Sigmoid colon (tissue), 4 donors: ENCODE data around the gene ZYG11B.

Experiments
- CTCF ChIP-seq, 4 experiments: fragments of 450-650 bp in 3 of 4; fragments of 200-600 bp in 1 of 4; IDR thresholded peaks; one replicate each; pipeline ENCODE4 v1.5.1; 2016 to 2019; ENCODE audit warnings: antibody characterized with exemption in 4 of 4, mild to moderate bottlenecking in 3 of 4, moderate library complexity in 2 of 4
- EP300 ChIP-seq, 4 donors: sonication (generic); formaldehyde crosslinking; IDR thresholded peaks; one replicate each; pipeline ENCODE4 v1.6.1; 2017; ENCODE audit warnings: antibody characterized with exemption in 4 of 4
- POLR2A ChIP-seq, 2 donors: fragments of 450-650 bp; IDR thresholded peaks; one replicate each; pipeline ENCODE4 v1.6.1; 2016; ENCODE audit warnings: antibody characterized with exemption in 2 of 2, mild to moderate bottlenecking in 2 of 2, moderate library complexity in 2 of 2
- POLR2AphosphoS5 ChIP-seq, 4 donors: sonication (generic); formaldehyde crosslinking; IDR thresholded peaks; one replicate each; pipeline ENCODE4 v1.6.1; 2017; ENCODE audit warnings: antibody characterized with exemption in 4 of 4

GRCh38 chr1:52739699-52740467 lies 13.6 kb downstream of the ZYG11B start:
- TF ChIP-seq EP300 (IDR thresholded peaks at IDR 0.05) (no peak), CTCF (IDR thresholded peaks at IDR 0.05) (no peak), POLR2A (IDR thresholded peaks at IDR 0.05) (no peak), POLR2AphosphoS5 (IDR thresholded peaks at IDR 0.05) (no peak)
